IMR-90 (cell line): Measurements from ENCODE around the gene IL1B.

Experiments used
- MAFK ChIP-seq: IDR thresholded peaks from 2 replicates; pipeline ENCODE4 v1.6.1; 2012; ENCODE audit warnings: low read depth, low read length, improper control_type of control experiment
- NFE2L2 ChIP-seq: fragments of 150-350 bp; IDR thresholded peaks from 2 replicates; pipeline ENCODE4 v1.6.1; 2016; ENCODE audit warnings: low read depth, mild to moderate bottlenecking, low read length
- POLR2A ChIP-seq: IDR thresholded peaks from 2 replicates; pipeline ENCODE4 v1.6.1; 2012; ENCODE audit warnings: mild to moderate bottlenecking, low read depth, low read length
- RAD21 ChIP-seq: IDR thresholded peaks from 2 replicates; pipeline ENCODE4 v1.6.1; 2012; ENCODE audit warnings: low read length, improper control_type of control experiment
- SMC3 ChIP-seq: fragments of 150-350 bp; IDR thresholded peaks from 2 replicates; pipeline ENCODE4 v1.6.1; 2016; ENCODE audit warnings: low read depth, mild to moderate bottlenecking, antibody characterized with exemption, low read length, moderate library complexity
- USF2 ChIP-seq: fragments of 150-350 bp; IDR thresholded peaks from 2 replicates; pipeline ENCODE4 v1.6.1; 2017; ENCODE audit warnings: mild to moderate bottlenecking, antibody characterized with exemption, low read length, low read depth
- TF ChIP-seq, protein P1 (sequence below): conservative IDR thresholded peaks from 2 replicates; pipeline ENCODE4 v1.5.1; 2012; ENCODE audit warnings: mild to moderate bottlenecking, low read depth, low read length, improper control_type of control experiment

DNA sequence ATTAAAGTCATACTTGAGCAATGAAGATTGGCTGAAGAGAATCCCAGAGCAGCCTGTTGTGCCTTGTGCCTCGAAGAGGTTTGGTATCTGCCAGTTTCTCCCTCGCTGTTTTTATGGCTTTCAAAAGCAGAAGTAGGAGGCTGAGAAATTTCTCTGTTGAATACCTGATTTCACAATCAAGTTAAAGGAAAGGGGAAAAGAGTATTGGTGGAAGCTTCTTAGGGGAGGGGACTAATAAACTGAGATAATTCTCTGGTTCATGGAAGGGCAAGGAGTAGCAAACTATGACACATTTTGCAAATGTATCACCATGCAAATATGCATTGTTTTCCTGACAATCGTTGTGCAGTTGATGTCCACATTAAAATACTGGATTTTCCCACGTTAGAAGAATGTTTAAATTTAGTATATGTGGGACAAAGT, at the start of gene IL1B:
- TF ChIP-seq, protein P1, sequence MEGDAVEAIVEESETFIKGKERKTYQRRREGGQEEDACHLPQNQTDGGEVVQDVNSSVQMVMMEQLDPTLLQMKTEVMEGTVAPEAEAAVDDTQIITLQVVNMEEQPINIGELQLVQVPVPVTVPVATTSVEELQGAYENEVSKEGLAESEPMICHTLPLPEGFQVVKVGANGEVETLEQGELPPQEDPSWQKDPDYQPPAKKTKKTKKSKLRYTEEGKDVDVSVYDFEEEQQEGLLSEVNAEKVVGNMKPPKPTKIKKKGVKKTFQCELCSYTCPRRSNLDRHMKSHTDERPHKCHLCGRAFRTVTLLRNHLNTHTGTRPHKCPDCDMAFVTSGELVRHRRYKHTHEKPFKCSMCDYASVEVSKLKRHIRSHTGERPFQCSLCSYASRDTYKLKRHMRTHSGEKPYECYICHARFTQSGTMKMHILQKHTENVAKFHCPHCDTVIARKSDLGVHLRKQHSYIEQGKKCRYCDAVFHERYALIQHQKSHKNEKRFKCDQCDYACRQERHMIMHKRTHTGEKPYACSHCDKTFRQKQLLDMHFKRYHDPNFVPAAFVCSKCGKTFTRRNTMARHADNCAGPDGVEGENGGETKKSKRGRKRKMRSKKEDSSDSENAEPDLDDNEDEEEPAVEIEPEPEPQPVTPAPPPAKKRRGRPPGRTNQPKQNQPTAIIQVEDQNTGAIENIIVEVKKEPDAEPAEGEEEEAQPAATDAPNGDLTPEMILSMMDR = no peak
- TF ChIP-seq USF2 = no peak
- no peak for TF ChIP-seq POLR2A
- no peak for TF ChIP-seq RAD21
- TF ChIP-seq NFE2L2 = no peak
- no peak for TF ChIP-seq MAFK
- no peak for TF ChIP-seq SMC3
